NCI-H2227 (cell line): ENCODE results near the gene OSBP.

ENCODE experiments used
- DNase-seq: peaks from one replicate; lab custom pipeline; 2025; ENCODE audit not compliant: unreplicated experiment; lab: John Stamatoyannopoulos, UW

OSBP gene

GRCh38 chr11:59607703-59608454 lies 7.7 kb downstream of the OSBP start:
- no peak for DNase-seq

GRCh38 chr11:59602432-59602831 lies 13.1 kb downstream of the OSBP start:
- DNase-seq: no peak

DNA sequence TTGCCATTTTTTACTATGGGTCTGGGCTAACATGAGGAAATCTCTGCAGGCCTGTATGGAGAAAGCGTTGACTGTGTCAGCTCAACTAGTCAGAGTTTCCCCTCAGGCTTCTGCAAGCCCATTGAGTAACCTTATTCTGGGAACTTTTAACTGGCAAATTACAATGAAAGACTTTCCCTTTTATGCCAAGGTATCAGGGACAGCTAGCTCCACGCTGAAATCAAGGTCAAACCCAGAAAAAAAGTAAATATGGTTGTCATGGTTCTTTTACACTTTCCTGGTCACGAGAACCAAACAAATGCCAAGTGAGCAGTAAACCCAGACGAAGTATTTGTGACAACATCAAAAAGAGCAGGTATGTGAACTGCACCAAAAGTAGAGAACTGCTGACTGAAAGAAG lies 13.8 kb downstream of the OSBP start:
- no peak for DNase-seq

- DNase-seq: no peak
Observed at GRCh38 chr11:59600636-59601035, 14.9 kb downstream of the OSBP start.

- no peak for DNase-seq
Observed at GRCh38 chr11:59600234-59600633, 15.3 kb downstream of the OSBP start.

DNA sequence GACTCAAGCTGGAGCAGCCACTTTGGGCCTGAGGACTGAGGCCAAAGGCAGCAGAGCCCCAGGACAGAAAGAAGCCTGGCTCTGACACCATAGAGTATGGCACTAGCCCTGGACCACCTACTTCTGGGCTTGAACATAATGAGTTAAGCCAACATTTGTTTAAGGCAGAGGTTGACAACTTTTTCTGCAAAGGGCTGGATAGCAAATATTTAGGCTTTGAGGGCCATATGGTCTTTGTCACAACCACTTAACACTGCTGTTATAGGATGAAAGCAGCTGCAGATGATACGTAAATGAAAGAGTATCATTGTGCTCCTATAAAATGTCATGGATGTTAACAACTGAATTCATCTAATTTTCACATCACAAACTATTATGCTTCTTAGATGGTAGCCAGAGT lies 16.6 kb downstream of the OSBP start:
- DNase-seq: no peak

DNA sequence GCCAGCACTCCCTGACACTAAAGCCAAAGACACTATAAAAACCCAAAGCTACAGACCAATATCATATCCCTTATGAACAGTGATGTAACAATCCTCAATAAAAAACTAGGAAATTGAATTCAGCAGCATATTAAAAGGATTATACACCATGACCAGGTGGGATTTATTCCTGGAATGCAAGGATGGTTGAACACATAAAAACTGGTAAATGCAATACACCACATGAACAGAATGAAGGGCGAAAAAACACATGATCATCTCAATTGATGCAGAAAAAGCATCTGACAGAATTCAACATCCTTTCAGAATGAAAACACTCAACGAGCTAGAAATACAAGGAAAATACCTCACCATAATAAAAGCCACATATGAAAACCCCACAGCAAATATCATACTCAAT lies 31.3 kb downstream of the OSBP start:
- DNase-seq: no peak

- no peak for DNase-seq
Observed at GRCh38 chr11:59582006-59582405, 33.6 kb downstream of the OSBP start.

DNA sequence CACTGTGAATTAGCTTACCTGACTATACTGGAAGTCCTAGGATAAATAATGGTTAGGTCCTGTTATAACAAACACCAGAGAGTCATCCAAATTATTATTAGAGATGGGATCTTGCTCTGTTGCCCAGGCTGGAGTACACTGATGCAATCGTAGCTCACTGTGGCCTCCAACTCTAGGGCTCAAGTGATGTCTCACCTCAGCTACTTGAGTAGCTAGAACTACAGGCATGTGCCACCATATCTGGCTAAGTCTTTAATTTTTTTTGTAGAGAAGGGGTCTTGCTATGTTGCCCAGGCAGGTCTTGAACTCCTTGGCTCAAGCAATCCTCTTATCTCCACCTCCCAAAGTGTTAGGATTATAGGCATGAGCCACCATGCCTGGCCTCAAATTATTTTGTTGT lies 37.2 kb downstream of the OSBP start:
- no peak for DNase-seq

GRCh38 chr11:59575505-59575904 lies 40.1 kb downstream of the OSBP start:
- no peak for DNase-seq

DNA sequence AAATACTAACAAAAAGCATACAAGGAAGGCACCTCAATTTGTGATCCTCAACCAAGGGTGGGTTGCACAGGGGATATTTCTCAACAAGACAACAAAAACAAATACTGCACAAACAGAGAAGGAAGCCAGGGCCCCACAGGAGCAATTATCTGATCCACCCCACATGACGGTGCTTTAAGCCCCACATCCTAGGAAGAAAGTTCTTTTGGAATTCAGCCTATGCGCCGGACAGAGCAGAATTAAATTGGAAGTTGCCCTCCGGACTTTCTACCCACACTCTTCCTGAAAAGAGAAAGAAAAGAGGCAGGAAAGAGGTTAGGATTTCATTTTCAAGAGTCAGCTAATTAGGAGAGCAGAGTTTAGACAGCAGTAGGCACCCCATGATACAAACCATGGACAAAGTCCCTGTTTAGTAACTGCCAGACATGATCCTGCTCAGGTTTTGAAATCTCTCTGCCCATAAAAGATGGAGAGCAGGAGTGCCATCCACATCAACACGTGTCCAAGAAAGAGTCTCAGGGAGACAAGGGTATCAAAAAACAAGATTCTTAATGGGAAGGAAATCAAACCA lies 40.6 kb downstream of the OSBP start:
- no peak for DNase-seq

- DNase-seq: no peak
Observed at GRCh38 chr11:59574467-59574866, 41.1 kb downstream of the OSBP start.

DNA sequence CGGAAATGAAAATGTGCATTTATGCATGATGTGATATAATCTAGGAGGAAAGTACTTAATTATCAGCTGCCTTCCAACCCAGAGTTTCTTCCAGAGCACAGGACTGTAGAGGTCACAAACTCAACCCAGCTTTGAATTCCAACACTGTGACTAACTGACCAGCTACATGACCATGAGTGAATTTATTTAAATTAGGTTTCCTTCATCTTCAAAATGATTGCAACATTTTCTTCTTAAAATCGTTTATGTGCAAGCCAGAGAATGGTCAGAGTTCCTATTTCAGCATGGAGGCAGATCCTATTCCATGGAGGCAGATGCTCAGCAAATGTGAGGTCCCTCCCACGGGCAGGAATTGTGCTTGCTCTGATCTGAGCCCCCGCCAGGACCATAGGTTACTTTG lies 42.4 kb downstream of the OSBP start:
- no peak for DNase-seq

DNA sequence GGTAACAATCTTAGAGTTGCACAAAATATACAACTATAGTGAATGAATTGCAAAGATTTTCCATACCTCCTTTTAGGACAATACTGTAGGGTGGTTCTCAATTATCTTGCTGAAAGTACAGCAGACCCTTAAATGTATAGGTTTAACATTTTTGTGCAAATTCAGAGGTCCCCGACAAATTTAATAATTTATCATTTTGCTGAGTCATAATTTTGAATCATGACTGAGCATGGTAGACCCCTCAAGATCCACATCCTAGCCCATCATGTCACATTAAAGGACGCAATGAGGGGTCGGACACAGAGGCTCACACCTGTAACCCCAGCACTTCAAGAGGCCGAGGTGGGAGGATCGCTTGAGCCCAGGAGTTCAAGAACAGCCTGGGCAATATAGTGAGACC lies 43.5 kb downstream of the OSBP start:
- no peak for DNase-seq

DNA sequence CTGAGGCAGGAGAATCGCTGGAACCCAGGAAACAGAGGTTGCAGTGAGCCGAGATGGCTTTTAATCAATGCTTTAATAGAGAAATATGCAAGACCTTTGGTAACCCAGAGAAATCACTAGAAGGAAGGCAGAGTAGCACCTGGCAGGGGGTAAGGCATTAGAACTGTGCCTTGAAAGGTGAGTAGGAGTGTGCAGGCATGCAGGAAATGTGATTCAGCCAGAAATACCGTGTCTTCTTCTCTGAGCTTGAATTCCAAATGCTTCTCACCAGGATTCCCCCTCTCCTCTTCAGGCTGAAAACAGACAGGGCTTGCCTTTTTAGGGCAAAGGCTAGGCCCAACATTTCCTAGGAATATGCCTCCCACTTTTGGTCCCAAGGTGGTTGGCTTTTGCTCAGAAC lies 53.3 kb downstream of the OSBP start:
- DNase-seq: no peak

- DNase-seq: peak; percentile 87
Observed at GRCh38 chr11:59560702-59561473, 54.7 kb downstream of the OSBP start.

DNA sequence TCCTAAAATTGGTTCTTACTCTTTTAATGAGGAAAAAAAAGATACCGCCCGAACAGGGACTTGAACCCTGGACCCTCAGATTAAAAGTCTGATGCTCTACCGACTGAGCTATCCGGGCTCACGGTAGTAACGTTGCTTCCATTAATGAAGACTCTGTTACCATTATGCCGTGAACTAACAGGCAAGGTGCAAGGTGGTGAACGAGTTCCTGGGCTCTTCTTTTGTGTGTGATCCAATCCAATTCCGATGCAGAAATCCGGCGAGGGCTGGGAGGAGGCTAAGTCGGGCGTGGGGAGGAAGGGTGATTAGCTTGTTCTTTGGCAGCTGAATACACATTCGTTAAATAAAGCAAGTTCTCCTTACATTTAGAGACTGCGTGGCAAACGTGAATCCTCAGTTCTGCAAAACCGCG lies 55.3 kb downstream of the OSBP start:
- DNase-seq: peak; percentile 83

GRCh38 chr11:59559886-59560285 lies 55.7 kb downstream of the OSBP start:
- no peak for DNase-seq

- no peak for DNase-seq
Observed at GRCh38 chr11:59558270-59558643, 57.3 kb downstream of the OSBP start.

GRCh38 chr11:59556917-59557348 lies 58.6 kb downstream of the OSBP start:
- DNase-seq: no peak

GRCh38 chr11:59556115-59556916 lies 59.3 kb downstream of the OSBP start:
- peak; percentile 65 for DNase-seq
